IMR-90 (cell line): ENCODE data around the gene PTH1R. TPM values are rescaled to one million over a fixed set of nuclear protein-coding genes. Genes with fewer than 3 reads are reported as not detected.

Source experiments
- ATAC-seq: fragments of 200-7000 bp; cut with Tn5 transposase; 2 replicates; pipeline ENCODE4 v1.9.1; 2020; ENCODE audit warnings: low read depth, mild to moderate bottlenecking, moderate library complexity
- BruUV-seq: library from RNA; stranded (reverse); fragments of 400-500 nt; replicated peaks from 2 replicates; lab custom pipeline; 2021; lab: Mats Ljungman, UMichigan
- CTCF ChIA-PET: fragments of 300-600 bp; formaldehyde crosslinking; extraction: SDS; loops from one replicate; lab custom pipeline; 2021; ENCODE audit warnings: antibody characterized with exemption; lab: Yijun Ruan, JAX
- POLR2A ChIA-PET: fragments of 300-600 bp; sonication (Branson Sonifier 250); formaldehyde crosslinking; loops from one replicate; lab custom pipeline; 2022; ENCODE audit warnings: antibody characterized with exemption; ENCODE audit not compliant: unreplicated experiment; lab: Charles Lee
- DNase-seq: peaks from one replicate; pipeline ENCODE4 v3.0.0; 2013
- H2AFZ ChIP-seq: replicated peaks from 2 replicates; pipeline ENCODE3; 2013; ENCODE audit warnings: low read length, mild to moderate bottlenecking; ENCODE audit not compliant: poor library complexity
- H2AK5ac ChIP-seq: 2 replicates; pipeline ENCODE4 v1.6.1; 2013; ENCODE audit warnings: low read depth, low read length, inconsistent platforms
- H2AK9ac ChIP-seq: replicated peaks from 2 replicates; pipeline ENCODE3; 2013; ENCODE audit warnings: mild to moderate bottlenecking, low read depth, low read length, moderate library complexity; ENCODE audit not compliant: poor library complexity
- H2BK120ac ChIP-seq: 2 replicates; pipeline ENCODE4 v1.6.1; 2013; ENCODE audit warnings: low read depth, low read length, inconsistent platforms
- H2BK15ac ChIP-seq: 3 replicates; pipeline ENCODE4 v1.6.1; 2013; ENCODE audit warnings: low read depth, low read length, inconsistent platforms
- H2BK20ac ChIP-seq: 2 replicates; pipeline ENCODE4 v1.6.1; 2013; ENCODE audit warnings: low read depth, mild to moderate bottlenecking, inconsistent platforms, low read length, moderate library complexity
- H2BK5ac ChIP-seq: 2 replicates; pipeline ENCODE4 v1.6.1; 2013; ENCODE audit warnings: mild to moderate bottlenecking, low read depth, low read length, inconsistent platforms; ENCODE audit not compliant: poor library complexity, severe bottlenecking
- H3K14ac ChIP-seq: replicated peaks from 2 replicates; pipeline ENCODE4 v1.6.1; 2013; ENCODE audit warnings: low read depth, low read length, inconsistent platforms
- H3K18ac ChIP-seq: 2 replicates; pipeline ENCODE4 v1.6.1; 2013; ENCODE audit warnings: low read depth, low read length, control low read depth
- H3K23ac ChIP-seq: 2 replicates; pipeline ENCODE4 v1.6.1; 2013; ENCODE audit warnings: low read depth, low read length, inconsistent platforms
- H3K27ac ChIP-seq: 2 replicates; pipeline ENCODE4 v1.5.1; 2013; ENCODE audit warnings: mild to moderate bottlenecking, control low read depth, low read length; ENCODE audit not compliant: insufficient read depth
- H3K27me3 ChIP-seq: 2 replicates; pipeline ENCODE4 v1.6.1; 2013; ENCODE audit warnings: low read length; ENCODE audit not compliant: control insufficient read depth, insufficient read depth
- H3K36me3 ChIP-seq: 2 replicates; pipeline ENCODE4 v1.6.1; 2013; ENCODE audit warnings: low read length, mixed read lengths; ENCODE audit not compliant: control insufficient read depth, insufficient read depth
- H3K4ac ChIP-seq: 2 replicates; pipeline ENCODE4 v1.6.1; 2013; ENCODE audit warnings: low read depth, low read length, inconsistent platforms
- H3K4me1 ChIP-seq: 2 replicates; pipeline ENCODE4 v1.6.1; 2013; ENCODE audit warnings: low read length, mixed read lengths; ENCODE audit not compliant: control insufficient read depth, insufficient read depth
- H3K4me2 ChIP-seq: 2 replicates; pipeline ENCODE4 v1.6.1; 2013; ENCODE audit warnings: low read depth, mild to moderate bottlenecking, control low read depth, low read length, moderate library complexity
- H3K4me3 ChIP-seq: 2 replicates; pipeline ENCODE4 v1.5.1; 2013; ENCODE audit warnings: low read depth, mild to moderate bottlenecking, control low read depth, low read length, moderate library complexity; ENCODE audit not compliant: insufficient read depth
- H3K56ac ChIP-seq: 2 replicates; pipeline ENCODE4 v1.6.1; 2013; ENCODE audit warnings: low read length, inconsistent platforms; ENCODE audit not compliant: insufficient read depth; ENCODE audit errors: extremely low read depth
- H3K79me1 ChIP-seq, 2 experiments: 2 replicates each; pipeline ENCODE4 v1.6.1; 2013; ENCODE audit warnings: low read length in 2 of 2, inconsistent platforms in 1 of 2, low read depth in 1 of 2
- H3K9ac ChIP-seq: 2 replicates; pipeline ENCODE4 v1.6.1; 2013; ENCODE audit warnings: low read depth, low read length, control low read depth
- H3K9me1 ChIP-seq: 2 replicates; pipeline ENCODE4 v1.6.1; 2013; ENCODE audit warnings: low read length, inconsistent platforms; ENCODE audit not compliant: insufficient read depth
- H3K9me3 ChIP-seq: 2 replicates; pipeline ENCODE4 v1.6.1; 2013; ENCODE audit warnings: low read length; ENCODE audit not compliant: control insufficient read depth, insufficient read depth
- H4K20me1 ChIP-seq: 2 replicates; pipeline ENCODE4 v1.6.1; 2013; ENCODE audit warnings: low read length, inconsistent platforms; ENCODE audit not compliant: insufficient read depth
- H4K5ac ChIP-seq: 2 replicates; pipeline ENCODE4 v1.6.1; 2013; ENCODE audit warnings: mild to moderate bottlenecking, low read depth, low read length, control low read depth
- H4K8ac ChIP-seq, 2 experiments: 2 replicates each; pipeline ENCODE4 v1.6.1; 2013; ENCODE audit warnings: low read depth in 2 of 2, low read length in 2 of 2, control low read depth in 1 of 2, inconsistent platforms in 1 of 2
- H4K91ac ChIP-seq: 2 replicates; pipeline ENCODE4 v1.6.1; 2013; ENCODE audit warnings: low read depth, low read length, inconsistent platforms; ENCODE audit not compliant: insufficient read depth
- CEBPB ChIP-seq: IDR thresholded peaks from 2 replicates; pipeline ENCODE4 v1.6.1; 2012; ENCODE audit warnings: low read depth, low read length, improper control_type of control experiment
- ELK1 ChIP-seq: fragments of 150-350 bp; IDR thresholded peaks from 2 replicates; pipeline ENCODE4 v1.6.1; 2016; ENCODE audit warnings: low read depth, mild to moderate bottlenecking, low read length, moderate library complexity, borderline replicate concordance
- FOS ChIP-seq: fragments of 150-350 bp; IDR thresholded peaks from 2 replicates; pipeline ENCODE4 v1.6.1; 2016; ENCODE audit warnings: low read depth, low read length
- MAFK ChIP-seq: IDR thresholded peaks from 2 replicates; pipeline ENCODE4 v1.6.1; 2012; ENCODE audit warnings: low read depth, low read length, improper control_type of control experiment
- MXI1 ChIP-seq: IDR thresholded peaks from 2 replicates; pipeline ENCODE4 v1.6.1; 2012; ENCODE audit warnings: low read depth, mild to moderate bottlenecking, low read length, moderate library complexity, borderline replicate concordance
- NFE2L2 ChIP-seq: fragments of 150-350 bp; IDR thresholded peaks from 2 replicates; pipeline ENCODE4 v1.6.1; 2016; ENCODE audit warnings: low read depth, mild to moderate bottlenecking, low read length
- RFX5 ChIP-seq: IDR thresholded peaks from 2 replicates; pipeline ENCODE4 v1.8.0; 2012; ENCODE audit warnings: low read depth, mild to moderate bottlenecking, low read length, moderate library complexity
- SMC3 ChIP-seq: fragments of 150-350 bp; IDR thresholded peaks from 2 replicates; pipeline ENCODE4 v1.6.1; 2016; ENCODE audit warnings: low read depth, mild to moderate bottlenecking, antibody characterized with exemption, low read length, moderate library complexity
- WGBS, 2 experiments: methylation state at CpG; one replicate each; pipeline versions ENCODE4 v1.1.5 to v1.1.7; 2013; ENCODE audit warnings: missing lambda C conversion rate in 2 of 2; ENCODE audit not compliant: insufficient read length in 1 of 2; ENCODE audit errors: extremely low coverage in 2 of 2; 5-methylcytosine and 5-hydroxymethylcytosine counted together
- dilution Hi-C: fragments of 300-500 bp; cut with HindIII; formaldehyde crosslinking; loops from one replicate; pipeline ENCODE4 v1.14.3; 2018; ENCODE audit warnings: low sequenced_read_pairs; ENCODE audit not compliant: unreplicated experiment
- in situ Hi-C: fragments of 300-500 bp; cut with MboI; formaldehyde crosslinking; loops from 3 replicates; pipeline ENCODE4 v1.14.3; 2019; ENCODE audit warnings: low sequenced_read_pairs, inconsistent platforms, mixed read lengths
- intact Hi-C: fragments of 100-400 bp; cut with micrococcal nuclease; formaldehyde crosslinking; loops from 2 replicates; pipeline ENCODE4 v1.10.0; 2022
- polyA plus RNA-seq, 3 experiments: library from polyadenylated mRNA; depleted of rRNA; stranded (reverse); fragments of >200 nt; gene quantifications; 2 replicates each; pipeline ENCODE4 v1.2.3, GENCODE V29; 2012; ENCODE audit warnings: low replicate concordance in 1 of 3
- total RNA-seq: library from RNA; depleted of rRNA; stranded (reverse); fragments of >200 nt; gene quantifications from 2 replicates; pipeline ENCODE4 v1.2.3, GENCODE V29; 2012
- TF ChIP-seq, protein P1 (sequence below): conservative IDR thresholded peaks from 2 replicates; pipeline ENCODE4 v1.5.1; 2012; ENCODE audit warnings: mild to moderate bottlenecking, low read depth, low read length, improper control_type of control experiment
- TF ChIP-seq, protein P2 (sequence below): fragments of 150-350 bp; IDR thresholded peaks from 2 replicates; pipeline ENCODE4 v1.6.1; 2017; ENCODE audit warnings: mild to moderate bottlenecking, antibody characterized with exemption, low read length, low read depth

PTH1R gene
- total and polyA plus RNA-seq, 2 of the 4 experiments (the other 2 are of a cell fraction) = 0.15 to 0.18 TPM

DNA sequence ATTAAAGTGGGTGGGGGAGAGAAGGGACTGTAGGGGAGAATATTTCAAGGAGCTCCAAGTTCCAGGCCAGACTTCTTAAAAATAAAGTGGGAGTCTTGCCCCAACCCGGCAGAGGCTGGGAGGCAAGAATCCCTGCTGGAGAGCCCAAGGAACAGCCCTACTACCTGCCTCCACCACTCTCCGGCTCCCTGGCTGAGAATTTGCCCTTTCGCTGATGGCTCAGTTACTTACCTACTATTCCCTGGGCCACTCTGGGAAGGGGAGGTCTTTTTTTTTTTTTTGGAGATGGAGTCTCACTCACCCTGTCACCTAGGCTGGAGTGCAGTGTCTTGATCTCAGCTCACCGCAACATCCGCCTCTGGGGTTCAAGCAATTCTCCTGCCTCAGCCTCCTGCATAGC, 29.8 kb upstream of the PTH1R start:
- dilution Hi-C loops = no loop called here
- CTCF ChIA-PET = interaction anchor here (0.6 to 1.4 kb wide), 2 partner anchors 44 to 69 kb away, joined by 4 to 5 read pairs; no protein-coding TSS in a partner anchor
- in situ Hi-C loops = no loop called here

More for the DNA sequence above, 29.8 kb upstream of the PTH1R start:
- Histone ChIP-seq H3K79me1 (no peaks in the 10 kb centered on the region), H3K27me3 (peaks cover 11% of the 10 kb centered on the region; the same call in 1 of the 2 replicates), H4K20me1 (no peaks in the 10 kb centered on the region), H3K56ac (no peak overlapping the region), H2BK15ac (no peak overlapping the region), H3K4ac (no peak overlapping the region), H4K8ac (no peak overlapping the region), H3K4me2 (no peak overlapping the region), H2AK9ac (no peak overlapping the region), H3K9ac (no peak overlapping the region), H2BK20ac (no peak overlapping the region), H3K18ac (no peak overlapping the region), H3K9me1 (peaks cover 3% of the 10 kb centered on the region), H3K9me3 (peaks cover 2% of the 10 kb centered on the region; the same call in 1 of the 2 replicates), H3K27ac (no peak overlapping the region), H2BK5ac (no peak overlapping the region), H2AFZ (no peak overlapping the region), H3K23ac (no peak overlapping the region), H3K4me1 (peaks cover 7% of the 10 kb centered on the region; the same call in 1 of the 2 replicates), H2BK120ac (no peak overlapping the region), H3K14ac (no peak overlapping the region), H4K91ac (no peak overlapping the region), H4K5ac (no peak overlapping the region), H3K4me3 (no peak overlapping the region), H3K36me3 (no peaks in the 10 kb centered on the region), H2AK5ac (no peak overlapping the region)
- DNase-seq (no peak), ATAC-seq (no peak)
- TF ChIP-seq CEBPB (no peak), RFX5 (no peak), MXI1 (no peak), MAFK (no peak), NFE2L2 (no peak), ELK1 (no peak), FOS (no peak), SMC3 (no peak)
- TF ChIP-seq, protein P1, sequence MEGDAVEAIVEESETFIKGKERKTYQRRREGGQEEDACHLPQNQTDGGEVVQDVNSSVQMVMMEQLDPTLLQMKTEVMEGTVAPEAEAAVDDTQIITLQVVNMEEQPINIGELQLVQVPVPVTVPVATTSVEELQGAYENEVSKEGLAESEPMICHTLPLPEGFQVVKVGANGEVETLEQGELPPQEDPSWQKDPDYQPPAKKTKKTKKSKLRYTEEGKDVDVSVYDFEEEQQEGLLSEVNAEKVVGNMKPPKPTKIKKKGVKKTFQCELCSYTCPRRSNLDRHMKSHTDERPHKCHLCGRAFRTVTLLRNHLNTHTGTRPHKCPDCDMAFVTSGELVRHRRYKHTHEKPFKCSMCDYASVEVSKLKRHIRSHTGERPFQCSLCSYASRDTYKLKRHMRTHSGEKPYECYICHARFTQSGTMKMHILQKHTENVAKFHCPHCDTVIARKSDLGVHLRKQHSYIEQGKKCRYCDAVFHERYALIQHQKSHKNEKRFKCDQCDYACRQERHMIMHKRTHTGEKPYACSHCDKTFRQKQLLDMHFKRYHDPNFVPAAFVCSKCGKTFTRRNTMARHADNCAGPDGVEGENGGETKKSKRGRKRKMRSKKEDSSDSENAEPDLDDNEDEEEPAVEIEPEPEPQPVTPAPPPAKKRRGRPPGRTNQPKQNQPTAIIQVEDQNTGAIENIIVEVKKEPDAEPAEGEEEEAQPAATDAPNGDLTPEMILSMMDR = no peak
- TF ChIP-seq, protein P2, sequence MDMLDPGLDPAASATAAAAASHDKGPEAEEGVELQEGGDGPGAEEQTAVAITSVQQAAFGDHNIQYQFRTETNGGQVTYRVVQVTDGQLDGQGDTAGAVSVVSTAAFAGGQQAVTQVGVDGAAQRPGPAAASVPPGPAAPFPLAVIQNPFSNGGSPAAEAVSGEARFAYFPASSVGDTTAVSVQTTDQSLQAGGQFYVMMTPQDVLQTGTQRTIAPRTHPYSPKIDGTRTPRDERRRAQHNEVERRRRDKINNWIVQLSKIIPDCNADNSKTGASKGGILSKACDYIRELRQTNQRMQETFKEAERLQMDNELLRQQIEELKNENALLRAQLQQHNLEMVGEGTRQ = no peak
- POLR2A ChIA-PET = no interaction called here
- no TSS peak for BruUV-seq
- intact Hi-C loops = no loop called here
- no CpG with 5 or more reads among the region's 5 CpGs for WGBS, 2 experiments
